IPS DF 6.9 (cell line): ENCODE results near the gene SLC9A2.

Experiments
- DNase-seq: peaks from one replicate; pipeline ENCODE4 v3.0.0-alpha.2; 2013; ENCODE audit warnings: low read depth, low spot score
- H3K27ac ChIP-seq: one replicate; pipeline ENCODE4 v1.5.1; 2013; ENCODE audit warnings: low read length, control low read depth
- H3K27me3 ChIP-seq: 2 replicates; pipeline ENCODE4 v1.6.1; 2013; ENCODE audit warnings: mild to moderate bottlenecking, low read length; ENCODE audit not compliant: control insufficient read depth, insufficient read depth
- H3K36me3 ChIP-seq: 2 replicates; pipeline ENCODE4 v1.6.1; 2013; ENCODE audit warnings: low read length; ENCODE audit not compliant: control insufficient read depth, insufficient read depth
- H3K4me1 ChIP-seq: 2 replicates; pipeline ENCODE4 v1.6.1; 2013; ENCODE audit warnings: low read length; ENCODE audit not compliant: control insufficient read depth, insufficient read depth
- H3K4me3 ChIP-seq: 2 replicates; pipeline ENCODE4 v1.5.1; 2013; ENCODE audit warnings: mild to moderate bottlenecking, low read length
- H3K9me3 ChIP-seq: 2 replicates; pipeline ENCODE4 v1.6.1; 2013; ENCODE audit warnings: low read length, inconsistent platforms; ENCODE audit not compliant: control insufficient read depth, insufficient read depth
- WGBS: extraction: QIAGEN DNeasy Blood & Tissue Kit; methylation state at CpG from one replicate; pipeline ENCODE4 v1.1.7; 2013; ENCODE audit warnings: mixed read lengths, missing lambda C conversion rate; ENCODE audit not compliant: insufficient read length, insufficient coverage; 5-methylcytosine and 5-hydroxymethylcytosine counted together

Gene SLC9A2

DNA sequence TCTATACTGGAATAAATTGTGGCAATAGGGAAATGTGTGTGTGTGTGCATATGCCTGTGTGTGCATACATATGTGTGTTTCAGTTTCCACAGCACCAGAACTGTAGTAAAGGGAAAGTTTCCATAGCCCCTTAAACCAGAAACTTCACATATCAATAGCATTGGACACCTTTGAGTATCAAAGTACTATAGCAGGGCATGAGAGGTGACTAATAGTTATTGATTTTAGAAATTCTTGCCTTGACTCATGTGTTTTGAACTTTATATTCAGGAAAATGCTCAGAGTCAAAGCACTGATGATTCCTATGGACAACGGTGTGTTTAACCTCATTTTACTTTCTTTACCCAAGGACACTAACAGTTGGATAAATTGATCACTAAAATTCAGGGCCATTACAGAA lies 50.0 kb downstream of the SLC9A2 start:
- no CpG with 5 or more reads among the region's 1 CpG for WGBS
- no peaks in the 10 kb centered on the region for H3K27me3 ChIP-seq
- H3K4me3 ChIP-seq = no peak overlapping the region
- H3K4me1 ChIP-seq = no peaks in the 10 kb centered on the region
- no peak for DNase-seq
- H3K36me3 ChIP-seq = no peaks in the 10 kb centered on the region
- H3K27ac ChIP-seq = no peak overlapping the region
- no peaks in the 10 kb centered on the region for H3K9me3 ChIP-seq

DNA sequence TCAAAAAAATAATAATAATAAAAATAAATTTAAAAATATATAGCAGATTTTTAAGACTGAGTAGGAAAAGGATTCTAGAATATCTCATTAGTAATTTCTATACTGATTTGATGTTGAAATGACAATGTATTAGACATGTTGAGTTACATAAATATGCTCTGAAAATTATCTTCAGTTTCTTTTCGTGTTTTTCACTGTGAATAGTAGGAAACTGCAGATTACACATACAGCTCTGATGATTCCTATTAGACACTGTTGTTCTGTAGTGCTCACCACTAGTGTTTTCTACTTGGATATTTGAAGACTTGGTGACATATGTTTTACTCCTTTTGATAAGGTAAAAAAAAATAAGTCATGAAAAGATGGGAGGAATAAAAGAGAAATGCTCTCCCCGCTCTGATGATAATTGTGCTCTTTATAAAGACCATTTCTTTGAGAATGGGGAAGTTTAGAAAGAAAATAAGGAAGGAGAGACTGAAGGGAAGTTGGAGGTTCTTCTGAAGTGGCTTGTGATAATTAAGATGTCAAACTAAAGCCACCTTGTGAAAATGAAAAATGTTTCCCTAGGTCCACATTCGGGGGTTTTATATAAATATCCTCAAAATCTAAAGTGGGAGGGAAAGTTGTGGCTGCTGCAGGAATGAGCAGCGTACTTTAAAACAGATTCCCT lies 52.9 kb downstream of the SLC9A2 start:
- Histone ChIP-seq H3K4me1 (no peaks in the 10 kb centered on the region), H3K27ac (no peak overlapping the region), H3K27me3 (no peaks in the 10 kb centered on the region), H3K4me3 (no peak overlapping the region), H3K9me3 (no peaks in the 10 kb centered on the region), H3K36me3 (no peaks in the 10 kb centered on the region)
- DNase-seq = no peak
- no CpG with 5 or more reads among the region's 4 CpGs for WGBS

DNA sequence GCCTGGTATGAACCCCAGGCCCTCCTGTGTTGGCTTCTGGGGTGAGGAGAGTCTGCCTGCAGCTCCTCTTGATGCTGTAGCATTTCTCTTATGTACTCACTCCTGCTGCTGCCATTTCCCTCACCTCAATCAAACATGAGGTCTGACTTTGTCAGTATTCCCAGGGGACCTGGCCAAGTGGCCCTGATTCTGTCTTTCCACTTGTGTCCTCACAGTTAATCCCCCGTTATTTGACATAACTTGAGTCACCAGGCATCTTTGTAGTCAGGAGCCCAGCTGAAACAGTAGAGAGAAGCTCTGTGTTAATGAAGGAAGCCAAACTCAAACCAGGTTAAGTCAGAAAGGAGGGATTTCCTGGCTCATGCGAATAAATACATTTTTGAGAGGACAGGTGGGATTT lies 55.0 kb downstream of the SLC9A2 start:
- H3K4me3 ChIP-seq = no peak overlapping the region
- H3K4me1 ChIP-seq = no peaks in the 10 kb centered on the region
- H3K27ac ChIP-seq = no peak overlapping the region
- no peak for DNase-seq
- no peaks in the 10 kb centered on the region for H3K27me3 ChIP-seq
- no CpG with 5 or more reads among the region's 2 CpGs for WGBS
- no peaks in the 10 kb centered on the region for H3K36me3 ChIP-seq
- H3K9me3 ChIP-seq = no peaks in the 10 kb centered on the region

DNA sequence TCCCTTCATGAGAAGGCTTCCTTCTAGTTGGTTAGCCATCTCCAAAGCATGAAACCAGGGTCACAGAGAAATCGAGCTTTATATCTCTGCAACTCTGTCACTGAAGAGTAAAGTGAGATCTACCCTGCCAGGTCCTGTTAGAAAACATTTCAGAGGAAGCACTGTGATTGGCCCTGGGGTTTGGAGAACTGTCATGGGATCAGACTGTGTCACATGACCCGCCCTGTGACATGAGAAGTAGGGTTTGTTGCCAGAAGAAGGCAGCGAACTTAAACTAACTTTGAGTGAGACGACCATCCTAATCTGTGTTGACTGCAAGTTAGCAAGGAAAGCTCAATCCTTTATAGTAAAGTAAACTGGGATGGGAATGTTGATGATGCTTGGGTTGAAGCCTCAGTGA lies 55.5 kb downstream of the SLC9A2 start:
- no peak for DNase-seq
- no CpG with 5 or more reads among the region's 4 CpGs for WGBS
- H3K36me3 ChIP-seq = no peaks in the 10 kb centered on the region
- H3K27ac ChIP-seq = no peak overlapping the region
- no peaks in the 10 kb centered on the region for H3K4me1 ChIP-seq
- H3K4me3 ChIP-seq = no peak overlapping the region
- no peaks in the 10 kb centered on the region for H3K9me3 ChIP-seq
- no peaks in the 10 kb centered on the region for H3K27me3 ChIP-seq

DNA sequence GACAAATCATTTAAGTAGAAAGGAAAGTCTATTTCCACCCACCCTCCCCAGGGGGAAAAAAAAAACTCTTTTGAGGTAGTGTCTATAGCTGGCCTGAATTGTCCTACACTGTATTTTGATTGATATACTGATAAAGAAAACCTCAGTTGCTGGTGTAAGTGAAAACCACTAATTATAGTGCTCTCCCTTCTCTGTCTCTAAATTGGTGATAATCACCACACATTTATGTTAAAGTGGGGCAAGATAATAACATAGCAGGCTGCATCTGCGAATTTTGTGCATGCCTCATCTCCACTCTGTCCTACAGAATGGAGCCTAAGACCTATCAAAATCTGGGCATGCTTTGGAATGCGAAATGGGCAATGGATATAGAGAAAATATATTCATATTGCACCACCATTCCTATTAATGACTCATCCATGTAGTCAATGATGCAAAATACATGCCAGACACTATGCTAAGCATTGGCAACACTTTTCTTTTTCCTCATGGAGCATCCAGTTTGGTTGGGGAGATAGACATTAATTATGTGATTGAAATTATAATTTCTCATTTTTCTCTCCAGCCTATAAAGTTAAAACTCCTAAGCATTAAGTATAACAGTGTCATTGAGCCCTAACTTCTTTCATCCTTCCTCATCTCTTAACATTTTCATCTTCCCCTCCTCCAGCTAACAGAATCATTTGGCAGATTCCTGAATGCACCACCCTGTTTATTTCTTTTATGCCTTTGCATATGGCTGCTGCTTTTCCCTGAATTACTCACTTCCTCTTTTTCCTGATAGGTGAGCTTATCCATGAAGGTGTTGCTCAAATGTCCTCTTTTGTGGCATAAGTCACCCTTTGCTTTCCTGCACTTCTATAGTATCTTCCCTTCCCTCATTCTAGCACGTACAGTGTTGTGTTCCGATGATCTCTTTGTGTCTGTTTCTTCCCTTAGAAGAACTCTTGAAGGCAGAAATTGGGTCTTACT lies 58.2 kb downstream of the SLC9A2 start:
- no peaks in the 10 kb centered on the region for H3K36me3 ChIP-seq
- no peaks in the 10 kb centered on the region for H3K27me3 ChIP-seq
- no peaks in the 10 kb centered on the region for H3K4me1 ChIP-seq
- no peak for DNase-seq
- H3K27ac ChIP-seq = no peak overlapping the region
- H3K4me3 ChIP-seq = no peak overlapping the region
- no CpG with 5 or more reads among the region's 4 CpGs for WGBS
- no peaks in the 10 kb centered on the region for H3K9me3 ChIP-seq

DNA sequence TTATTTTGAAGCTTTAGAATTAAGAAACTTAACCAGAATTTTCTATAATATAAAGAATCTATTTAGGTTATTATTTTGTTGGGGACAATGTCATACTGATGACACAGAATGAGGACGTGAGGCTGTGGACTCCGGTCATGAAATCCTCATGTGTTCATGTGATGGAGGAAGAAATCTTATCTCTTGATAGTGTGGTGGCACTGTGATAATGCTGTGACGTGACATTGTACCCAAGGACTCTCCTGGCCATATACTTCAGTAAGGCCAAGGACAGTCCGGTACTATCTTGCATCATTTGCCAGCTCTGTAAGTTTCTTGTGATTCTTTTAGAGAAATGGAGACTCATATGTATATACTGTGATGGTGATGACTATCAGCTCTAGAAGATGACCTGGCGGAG lies 59.1 kb downstream of the SLC9A2 start:
- WGBS = no CpG with 5 or more reads among the region's 5 CpGs
- DNase-seq = no peak
- Histone ChIP-seq H3K27me3 (no peaks in the 10 kb centered on the region), H3K9me3 (no peaks in the 10 kb centered on the region), H3K27ac (no peak overlapping the region), H3K4me1 (no peaks in the 10 kb centered on the region), H3K36me3 (no peaks in the 10 kb centered on the region), H3K4me3 (no peak overlapping the region)

DNA sequence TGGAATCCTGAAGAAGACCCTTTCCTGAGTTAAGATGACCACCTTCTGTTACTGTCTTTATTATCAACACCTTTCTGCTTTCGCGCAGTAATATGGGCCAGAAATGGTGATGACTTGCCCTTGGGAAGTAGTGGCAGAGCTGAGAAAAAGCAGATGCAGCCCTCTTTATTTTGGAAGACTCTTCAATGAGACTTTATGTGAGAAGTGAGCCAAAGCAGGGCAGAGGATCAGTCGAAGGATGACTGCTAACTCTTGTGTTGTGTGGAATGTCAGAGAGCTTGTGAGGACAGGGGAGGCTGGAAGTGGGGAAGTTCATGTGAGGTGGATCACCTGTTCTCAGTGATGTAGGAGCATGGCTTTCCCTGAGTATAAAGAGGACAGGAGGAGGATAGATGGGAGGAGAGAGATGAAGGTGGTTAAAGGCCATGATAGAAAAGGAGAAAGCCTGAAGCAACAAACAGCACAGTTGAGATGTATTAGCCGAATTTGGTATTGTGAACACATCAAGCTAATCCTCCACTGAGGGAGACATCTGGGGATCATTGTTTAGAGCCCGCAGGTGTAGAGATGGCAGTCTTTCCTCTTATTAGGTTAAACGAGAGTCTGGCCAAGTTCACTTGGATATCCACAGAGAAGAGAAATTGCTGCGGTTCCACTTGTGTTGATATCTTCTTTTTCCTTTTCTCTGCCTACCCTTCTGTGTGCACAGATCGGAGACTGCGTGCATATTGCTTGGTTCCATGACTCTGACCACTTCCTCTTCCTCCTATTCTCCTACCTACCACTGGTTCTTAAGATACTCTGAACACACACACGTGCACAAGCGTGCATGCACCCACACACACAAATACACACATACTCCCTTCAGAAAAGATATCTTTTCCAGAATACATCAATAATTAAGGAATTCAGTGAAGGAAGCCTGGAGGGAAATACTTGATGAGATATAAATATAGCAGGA lies 67.4 kb downstream of the SLC9A2 start:
- WGBS = no CpG with 5 or more reads among the region's 11 CpGs
- DNase-seq = no peak

DNA sequence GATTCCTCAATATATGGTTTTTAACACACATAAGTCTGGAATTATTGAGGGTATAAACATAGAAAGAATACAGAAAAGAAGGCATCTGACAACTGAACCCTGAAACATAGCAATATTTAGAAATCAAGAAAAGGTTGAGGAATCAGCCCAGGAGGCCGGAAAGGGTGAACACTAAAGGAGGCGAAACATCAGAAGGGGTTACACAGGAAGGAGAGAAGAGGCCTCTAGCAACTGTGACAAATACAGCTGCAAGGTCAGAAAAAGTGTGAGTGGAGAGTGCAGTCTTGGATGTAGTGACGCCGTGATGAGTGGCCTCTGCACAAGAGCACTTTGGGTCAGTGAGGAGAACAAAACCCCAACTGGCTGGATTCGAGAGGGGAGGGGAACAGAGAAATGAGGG lies 70.7 kb downstream of the SLC9A2 start:
- no CpG with 5 or more reads among the region's 5 CpGs for WGBS
- Histone ChIP-seq H3K4me3 (no peak overlapping the region), H3K27me3 (no peaks in the 10 kb centered on the region), H3K4me1 (no peaks in the 10 kb centered on the region), H3K36me3 (no peaks in the 10 kb centered on the region), H3K27ac (no peak overlapping the region), H3K9me3 (no peaks in the 10 kb centered on the region)
- no peak for DNase-seq

More for the DNA sequence above, 67.4 kb downstream of the SLC9A2 start:
- Histone ChIP-seq H3K36me3 (no peaks in the 10 kb centered on the region), H3K9me3 (no peaks in the 10 kb centered on the region), H3K27me3 (no peaks in the 10 kb centered on the region), H3K27ac (no peak overlapping the region), H3K4me1 (no peaks in the 10 kb centered on the region), H3K4me3 (no peak overlapping the region)

DNA sequence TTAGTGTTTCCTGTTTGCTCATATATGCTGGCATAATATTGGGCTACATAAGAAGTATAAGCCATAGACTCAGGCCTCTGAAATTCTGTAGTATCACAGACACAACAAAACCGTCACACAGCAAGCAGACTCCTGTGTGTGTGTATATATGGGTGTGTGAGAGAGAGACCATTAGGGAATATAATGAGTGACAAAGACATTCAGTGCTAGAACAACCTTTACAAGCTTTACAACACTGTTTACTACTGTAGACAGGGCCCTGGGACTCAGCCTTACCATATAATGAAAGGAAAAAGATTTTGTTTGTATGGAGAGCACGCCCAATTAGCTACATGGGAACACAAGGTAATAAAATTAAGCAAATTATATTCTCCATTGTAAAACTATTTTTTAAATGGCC lies 77.1 kb downstream of the SLC9A2 start:
- no peaks in the 10 kb centered on the region for H3K9me3 ChIP-seq
- H3K27me3 ChIP-seq = no peaks in the 10 kb centered on the region
- no peaks in the 10 kb centered on the region for H3K36me3 ChIP-seq

More for the DNA sequence above, 77.1 kb downstream of the SLC9A2 start:
- Histone ChIP-seq H3K4me3 (no peak overlapping the region), H3K4me1 (no peaks in the 10 kb centered on the region), H3K27ac (no peak overlapping the region)
- DNase-seq = no peak
- WGBS = no CpG with 5 or more reads among the region's 2 CpGs
